ENCODE measurements around the gene UBB.

- TF ChIP-seq EZH2 (IDR thresholded peaks at IDR 0.05; ENCODE audit: low read length, unreplicated experiment): no peak
- no peak for TF ChIP-seq CTCF (conservative IDR thresholded peaks at IDR 0.05; ENCODE audit: low read depth, low read length)
- no peak for TF ChIP-seq EZH2phosphoT487 (IDR thresholded peaks at IDR 0.05; ENCODE audit: borderline replicate concordance, low read length)
Observed at GRCh38 chr17:16377941-16378341, 3.0 kb upstream of the UBB start.
